HepG2 (cell line): ENCODE data around the gene NXPH4. TPM values are rescaled to one million over a fixed set of nuclear protein-coding genes. Genes with fewer than 3 reads are reported as not detected.
A peak's percentile ranks its signal among the peaks of the same experiment; 100 is the strongest.

Experiments used
- BCLAF1 ChIP-seq: fragments of 450-650 bp; IDR thresholded peaks from 2 replicates; pipeline ENCODE4 v1.6.1; 2017; ENCODE audit warnings: mild to moderate bottlenecking
- CCAR2 ChIP-seq: fragments of 200-400 bp; formaldehyde crosslinking; optimal IDR thresholded peaks from 2 replicates; pipeline ENCODE3; 2018; ENCODE audit warnings: low read depth, mild to moderate bottlenecking, low read length, moderate library complexity
- CREM ChIP-seq, 2 experiments: sonication (generic) in 1 of 2; formaldehyde crosslinking in 1 of 2; IDR thresholded peaks; 2 replicates each; pipeline versions ENCODE4 v1.4.0 to v1.6.1; 2016 to 2020; ENCODE audit warnings: antibody characterized with exemption in 1 of 2, mild to moderate bottlenecking in 1 of 2, missing genetic modification reagents in 1 of 2
- DBP ChIP-seq: sonication (generic); formaldehyde crosslinking; IDR thresholded peaks from 2 replicates; pipeline ENCODE4 v1.4.0; 2020; ENCODE audit warnings: missing genetic modification reagents; ENCODE audit errors: not compliant biosample characterization
- DDIT3 ChIP-seq: sonication (generic); formaldehyde crosslinking; IDR thresholded peaks from 2 replicates; pipeline ENCODE4 v1.4.0; 2020; ENCODE audit warnings: mild to moderate bottlenecking, missing genetic modification reagents
- GATAD2A ChIP-seq: IDR thresholded peaks from 2 replicates; pipeline ENCODE4 v1.6.1; 2016
- GFI1 ChIP-seq: sonication (generic); formaldehyde crosslinking; IDR thresholded peaks from 2 replicates; pipeline ENCODE4 v1.5.0; 2020; ENCODE audit warnings: missing genetic modification reagents, mild to moderate bottlenecking, borderline replicate concordance
- HES4 ChIP-seq: sonication (generic); formaldehyde crosslinking; IDR thresholded peaks from 2 replicates; pipeline ENCODE4 v1.9.0; 2021; ENCODE audit warnings: mild to moderate bottlenecking, missing genetic modification reagents, borderline replicate concordance
- HNRNPH1 ChIP-seq: fragments of 200-400 bp; formaldehyde crosslinking; optimal IDR thresholded peaks from 2 replicates; pipeline ENCODE3; 2017; ENCODE audit warnings: mild to moderate bottlenecking, low read depth, low read length
- HOXD1 ChIP-seq: sonication (generic); formaldehyde crosslinking; IDR thresholded peaks from 2 replicates; pipeline ENCODE4 v1.5.0; 2020; ENCODE audit warnings: missing genetic modification reagents
- NFATC3 ChIP-seq: sonication (generic); formaldehyde crosslinking; IDR thresholded peaks from 2 replicates; pipeline ENCODE4 v1.5.1; 2020; ENCODE audit warnings: mild to moderate bottlenecking, missing genetic modification reagents
- PAWR ChIP-seq: sonication (generic); formaldehyde crosslinking; IDR thresholded peaks from 2 replicates; pipeline ENCODE4 v1.4.0; 2020; ENCODE audit warnings: missing genetic modification reagents, mild to moderate bottlenecking, borderline replicate concordance
- POGZ ChIP-seq: sonication (generic); formaldehyde crosslinking; IDR thresholded peaks from 2 replicates; pipeline ENCODE4 v1.4.0; 2020; ENCODE audit warnings: mild to moderate bottlenecking, missing genetic modification reagents
- RARG ChIP-seq: sonication (generic); formaldehyde crosslinking; IDR thresholded peaks from 2 replicates; pipeline ENCODE4 v1.4.0; 2020; ENCODE audit warnings: low read depth, mild to moderate bottlenecking, missing genetic modification reagents
- SIN3B ChIP-seq: fragments of 150-350 bp; IDR thresholded peaks from 2 replicates; pipeline ENCODE4 v1.6.1; 2014; ENCODE audit warnings: low read length
- U2AF1 ChIP-seq: fragments of 200-400 bp; formaldehyde crosslinking; optimal IDR thresholded peaks from 2 replicates; pipeline ENCODE3; 2017; ENCODE audit warnings: mild to moderate bottlenecking, low read depth, low read length
- XRCC5 ChIP-seq: fragments of 200-400 bp; formaldehyde crosslinking; optimal IDR thresholded peaks from 2 replicates; pipeline ENCODE3; 2017; ENCODE audit warnings: mild to moderate bottlenecking, low read length
- ZFP82 ChIP-seq: sonication (generic); formaldehyde crosslinking; IDR thresholded peaks from 2 replicates; pipeline ENCODE4 v1.5.1; 2020; ENCODE audit warnings: mild to moderate bottlenecking, missing genetic modification reagents, borderline replicate concordance
- ZNF101 ChIP-seq: sonication (generic); formaldehyde crosslinking; IDR thresholded peaks from 2 replicates; pipeline ENCODE4 v1.4.0; 2020; ENCODE audit warnings: mild to moderate bottlenecking, low read depth, missing genetic modification reagents, borderline replicate concordance
- ZNF282 ChIP-seq: fragments of 450-650 bp; IDR thresholded peaks from 2 replicates; pipeline ENCODE4 v1.6.1; 2018; ENCODE audit not compliant: partially characterized antibody
- ZNF580 ChIP-seq: IDR thresholded peaks from 2 replicates; pipeline ENCODE4 v1.6.1; 2016; ENCODE audit warnings: low read depth, borderline replicate concordance
- ZNF678 ChIP-seq: sonication (generic); formaldehyde crosslinking; IDR thresholded peaks from 2 replicates; pipeline ENCODE4 v1.4.0; 2020; ENCODE audit warnings: mild to moderate bottlenecking, missing genetic modification reagents
- ZXDC ChIP-seq: sonication (generic); formaldehyde crosslinking; IDR thresholded peaks from 2 replicates; pipeline ENCODE4 v1.5.0; 2020; ENCODE audit warnings: mild to moderate bottlenecking, missing genetic modification reagents
- polyA plus RNA-seq, 8 experiments: library from polyadenylated mRNA; depleted of rRNA in 3 of 8; stranded (reverse) in 7 of 8; unstranded in 1 of 8; fragments of >200 nt; fragmentation: Illumina TruSeq in 4 of 8; extraction: Trizol in 4 of 8; gene quantifications; 2 replicates each; pipeline versions ENCODE4 v1.2.1 to v1.2.3, GENCODE V29; 2011 to 2016; ENCODE audit warnings: low read depth in 4 of 8, missing spikeins in 1 of 8, mixed read lengths in 1 of 8; ENCODE audit not compliant: insufficient read depth in 1 of 8
- total RNA-seq, 5 experiments: library from RNA; depleted of rRNA; stranded (reverse); fragments of >200 nt; fragmentation: Illumina TruSeq; extraction: Trizol; gene quantifications; 2 replicates each; pipeline ENCODE4 v1.2.3, GENCODE V29; 2016; ENCODE audit warnings: low read depth in 1 of 5

NXPH4 gene
- total and polyA plus RNA-seq, 2 of the 13 experiments (the other 11 are each of a cell fraction or from before 2014, with no cell fraction given): 0.13 TPM; not detected in 1

GRCh38 chr12:57229634-57230380 is 13.2 kb downstream of the NXPH4 start, which contains the start of gene SHMT2 (continued):
- TF ChIP-seq BCLAF1: no peak
- no peak for TF ChIP-seq RARG
- no peak for TF ChIP-seq U2AF1
- no peak for TF ChIP-seq NFATC3
- TF ChIP-seq ZNF580 (CRISPR knock-in tag): peak; percentile 23; the same call in 1 of the 2 replicates
- TF ChIP-seq ZNF101 (CRISPR knock-in tag): no peak
- TF ChIP-seq DBP (CRISPR knock-in tag): no peak
- TF ChIP-seq CREM (IDR thresholded peaks at IDR 0.05): no peak; the same call in 1 of the 2 replicates
- TF ChIP-seq CREM (CRISPR knock-in tag; IDR thresholded peaks at IDR 0.05): no peak
- no peak for TF ChIP-seq POGZ
- TF ChIP-seq XRCC5: no peak
- no peak for TF ChIP-seq PAWR (CRISPR knock-in tag)
- 0 out of 2 replicates have a peak, but pooled peaks have one; percentile 41 for TF ChIP-seq HES4 (CRISPR knock-in tag)
- TF ChIP-seq GFI1 (CRISPR knock-in tag): no peak
- TF ChIP-seq CCAR2: no peak
- no peak for TF ChIP-seq HNRNPH1
- TF ChIP-seq HOXD1 (CRISPR knock-in tag): no peak
- TF ChIP-seq GATAD2A (CRISPR knock-in tag): peak; percentile 46; the same call in 1 of the 2 replicates
- TF ChIP-seq ZFP82: no peak
- TF ChIP-seq ZXDC: peak; percentile 64
- TF ChIP-seq ZNF678: 0 out of 2 replicates have a peak, but pooled peaks have one; percentile 57
- TF ChIP-seq ZNF282: no peak
- no peak for TF ChIP-seq SIN3B
- no peak for TF ChIP-seq DDIT3 (CRISPR knock-in tag)
